ENCODE data around the gene FBXL12.
A peak's percentile ranks its signal among the peaks of the same experiment; 100 is the strongest.
"Not testable (repeated sequence)": the region's sequence is repeated elsewhere in the genome, so short reads cannot be mapped to it uniquely, and the experiment has no call there.

Gene FBXL12

GRCh38 chr19:9838324-9838723 lies 19.4 kb upstream of the FBXL12 start:
- no peak for DNase-seq (ENCODE audit: low read depth in 2 of 2)

GRCh38 chr19:9836021-9836420 lies 17.1 kb upstream of the FBXL12 start:
- peak in 1 of 2 experiments; percentile 4 for DNase-seq (ENCODE audit: low read depth in 2 of 2)

GRCh38 chr19:9835507-9835949 lies 16.6 kb upstream of the FBXL12 start:
- DNase-seq (ENCODE audit: low read depth in 2 of 2) = no peak

- DNase-seq (ENCODE audit: low read depth in 2 of 2) = peak; percentile 95 to 96
These were observed 16.0 kb upstream of the FBXL12 start, which contains the start of gene PIN1 for GRCh38 chr19:9834726-9835506. Gene PIN1 (plus strand): TSS chr19:9835318. CDS start chr19:9835345, 27 bp downstream.

GRCh38 chr19:9834307-9834725 lies 15.4 kb upstream of the FBXL12 start:
- no peak for DNase-seq (ENCODE audit: low read depth in 2 of 2)

GRCh38 chr19:9828551-9829063 lies 9.7 kb upstream of the FBXL12 start:
- no peak for DNase-seq (ENCODE audit: low read depth in 2 of 2)

- peak; percentile 38 to 42 for DNase-seq (ENCODE audit: low read depth in 2 of 2)
These were observed 8.7 kb upstream of the FBXL12 start, which contains the start of gene UBL5 for GRCh38 chr19:9827289-9828238. Gene UBL5 (plus strand): TSS chr19:9827918. CDS start chr19:9828338, 420 bp downstream.

GRCh38 chr19:9823816-9824215 lies 4.9 kb upstream of the FBXL12 start:
- no peak for DNase-seq (ENCODE audit: low read depth in 2 of 2)

- not testable (repeated sequence) for DNase-seq (ENCODE audit: low read depth in 2 of 2)
These were observed 1.2 kb upstream of the FBXL12 start for GRCh38 chr19:9820034-9820433.

- no peak for DNase-seq (ENCODE audit: low read depth in 2 of 2)
These were observed 674 bp upstream of the FBXL12 start for GRCh38 chr19:9819596-9819909.

- DNase-seq (ENCODE audit: low read depth in 2 of 2) = no peak
These were observed 625 bp downstream of the FBXL12 start for GRCh38 chr19:9818175-9818733.

GRCh38 chr19:9811139-9811538 lies 7.7 kb downstream of the FBXL12 start:
- no peak for DNase-seq (ENCODE audit: low read depth in 2 of 2)

GRCh38 chr19:9808855-9809824 lies 9.7 kb downstream of the FBXL12 start:
- DNase-seq (ENCODE audit: low read depth in 2 of 2) = no peak

GRCh38 chr19:9806803-9807202 lies 12.1 kb downstream of the FBXL12 start:
- no peak for DNase-seq (ENCODE audit: low read depth in 2 of 2)

GRCh38 chr19:9801976-9802375 lies 16.9 kb downstream of the FBXL12 start:
- DNase-seq (ENCODE audit: low read depth in 2 of 2) = no peak

GRCh38 chr19:9799162-9799561 lies 19.7 kb downstream of the FBXL12 start:
- DNase-seq (ENCODE audit: low read depth in 2 of 2) = no peak

- no peak for DNase-seq (ENCODE audit: low read depth in 2 of 2)
These were observed 21.0 kb downstream of the FBXL12 start for GRCh38 chr19:9797871-9798270.

- peak; percentile 58 to 62 for DNase-seq (ENCODE audit: low read depth in 2 of 2)
These were observed 22.6 kb downstream of the FBXL12 start for GRCh38 chr19:9796113-9796773.

- DNase-seq (ENCODE audit: low read depth in 2 of 2) = no peak
These were observed 25.7 kb downstream of the FBXL12 start for GRCh38 chr19:9793071-9793591.
